MM.1S (cell line): ENCODE measurements around the gene FICD.

Source experiments
- DNase-seq: peaks from one replicate; pipeline ENCODE4 v3.0.0-alpha.2; 2015
- H2AFZ ChIP-seq: fragments of 300-600 bp; sonication (generic); 2 replicates; pipeline ENCODE4 v1.6.0; 2016; ENCODE audit warnings: antibody characterized with exemption, low read length
- H3F3A ChIP-seq: fragments of 300-600 bp; sonication (generic); 2 replicates; pipeline ENCODE4 v1.6.1; 2016; ENCODE audit warnings: mild to moderate bottlenecking, antibody characterized with exemption, low read length, moderate library complexity, mixed read lengths; ENCODE audit not compliant: insufficient read depth
- H3K27ac ChIP-seq: fragments of 300-600 bp; sonication (generic); 2 replicates; pipeline ENCODE4 v1.5.1; 2016; ENCODE audit warnings: mild to moderate bottlenecking, low read length
- H3K27me3 ChIP-seq: fragments of 300-600 bp; sonication (generic); replicated peaks from 2 replicates; pipeline ENCODE4 v1.6.0; 2016; ENCODE audit warnings: low read length; ENCODE audit not compliant: insufficient read depth
- H3K36me3 ChIP-seq: fragments of 300-600 bp; sonication (generic); replicated peaks from 2 replicates; pipeline ENCODE4 v1.6.1; 2016; ENCODE audit warnings: mild to moderate bottlenecking, low read length, mixed read lengths; ENCODE audit not compliant: insufficient read depth
- H3K4me1 ChIP-seq: fragments of 300-600 bp; sonication (generic); 2 replicates; pipeline ENCODE4 v1.6.1; 2016; ENCODE audit warnings: low read length, mixed read lengths
- H3K4me2 ChIP-seq: fragments of 300-600 bp; sonication (generic); 2 replicates; pipeline ENCODE4 v1.6.0; 2016; ENCODE audit warnings: low read depth, low read length
- H3K4me3 ChIP-seq: fragments of 300-600 bp; sonication (generic); 2 replicates; pipeline ENCODE4 v1.5.1; 2016; ENCODE audit warnings: low read length, mixed read lengths
- H3K79me2 ChIP-seq: fragments of 300-600 bp; sonication (generic); 2 replicates; pipeline ENCODE4 v1.6.1; 2016; ENCODE audit warnings: mixed run types, low read length, mixed read lengths
- H3K9ac ChIP-seq: fragments of 300-600 bp; sonication (generic); 2 replicates; pipeline ENCODE4 v1.6.1; 2016; ENCODE audit warnings: low read length, mixed read lengths
- H3K9me2 ChIP-seq: fragments of 300-600 bp; sonication (generic); replicated peaks from 2 replicates; pipeline ENCODE4 v1.6.1; 2016; ENCODE audit warnings: mild to moderate bottlenecking, low read length, mixed read lengths; ENCODE audit not compliant: insufficient read depth
- H3K9me3 ChIP-seq: fragments of 300-600 bp; sonication (generic); replicated peaks from 2 replicates; pipeline ENCODE4 v1.6.1; 2016; ENCODE audit warnings: mild to moderate bottlenecking, low read length, mixed read lengths; ENCODE audit not compliant: insufficient read depth
- H4K20me1 ChIP-seq: fragments of 300-600 bp; sonication (generic); 2 replicates; pipeline ENCODE4 v1.6.1; 2016; ENCODE audit warnings: mild to moderate bottlenecking, low read length, moderate library complexity, mixed read lengths; ENCODE audit not compliant: insufficient read depth
- CTCF ChIP-seq: fragments of 300-600 bp; sonication (generic); IDR thresholded peaks from 2 replicates; pipeline ENCODE4 v1.5.1; 2016; ENCODE audit warnings: antibody characterized with exemption, low read length, mixed read lengths
- EZH2 ChIP-seq: fragments of 300-600 bp; sonication (generic); optimal IDR thresholded peaks from 2 replicates; pipeline ENCODE3; 2017; ENCODE audit warnings: low read depth, mild to moderate bottlenecking, antibody characterized with exemption, low read length, mixed read lengths
- EZH2phosphoT487 ChIP-seq: fragments of 300-600 bp; sonication (generic); IDR thresholded peaks from 2 replicates; pipeline ENCODE4 v1.6.1; 2018; ENCODE audit warnings: antibody characterized with exemption, low read length

Gene FICD

GRCh38 chr12:108498136-108498535 is 16.9 kb upstream of the FICD start:
- H3K9ac ChIP-seq = no peak overlapping the region
- H3K9me3 ChIP-seq = no peaks in the 10 kb centered on the region
- H2AFZ ChIP-seq = no peak overlapping the region
- H3K4me2 ChIP-seq = no peak overlapping the region
- no peaks in the 10 kb centered on the region for H3F3A ChIP-seq
- no peaks in the 10 kb centered on the region for H3K9me2 ChIP-seq
- H3K79me2 ChIP-seq = no peaks in the 10 kb centered on the region
- TF ChIP-seq CTCF (no peak), EZH2 (no peak)
- H3K4me1 ChIP-seq = no peaks in the 10 kb centered on the region
- no peak for DNase-seq
- no peaks in the 10 kb centered on the region for H4K20me1 ChIP-seq
- no peak overlapping the region for H3K4me3 ChIP-seq
- H3K36me3 ChIP-seq = no peaks in the 10 kb centered on the region
- H3K27me3 ChIP-seq = no peaks in the 10 kb centered on the region
- H3K27ac ChIP-seq = no peak overlapping the region

DNA sequence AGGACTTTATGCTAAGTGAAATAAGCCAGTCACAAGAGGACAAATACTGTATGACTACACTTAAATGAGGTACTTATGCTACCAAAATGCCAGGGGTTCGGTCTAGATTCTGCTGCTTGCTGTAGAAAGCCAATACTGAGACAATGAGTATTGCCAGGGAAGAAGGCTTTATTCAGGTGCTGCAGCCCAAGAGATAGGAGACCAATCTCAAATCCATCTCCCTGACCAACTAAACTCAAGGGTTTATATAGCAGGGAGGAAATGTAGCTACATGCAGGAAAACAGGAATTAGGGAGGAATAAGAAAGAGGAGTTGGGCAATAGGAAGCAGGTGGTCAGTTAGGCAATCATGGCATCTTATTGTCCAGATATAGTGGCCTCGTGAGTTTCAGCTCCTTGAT is 12.2 kb upstream of the FICD start:
- no peak for TF ChIP-seq EZH2phosphoT487
- H3K4me1 ChIP-seq = no peaks in the 10 kb centered on the region
- H3K4me3 ChIP-seq = no peak overlapping the region
- H3K27ac ChIP-seq = no peak overlapping the region
- H4K20me1 ChIP-seq = no peaks in the 10 kb centered on the region
- no peak for DNase-seq
- no peak overlapping the region for H3K9ac ChIP-seq
- no peaks in the 10 kb centered on the region for H3K79me2 ChIP-seq
- no peaks in the 10 kb centered on the region for H3K36me3 ChIP-seq
- H3K9me3 ChIP-seq = no peaks in the 10 kb centered on the region
- H2AFZ ChIP-seq = no peak overlapping the region
- H3K27me3 ChIP-seq = no peaks in the 10 kb centered on the region
- H3F3A ChIP-seq = no peaks in the 10 kb centered on the region
- H3K4me2 ChIP-seq = no peak overlapping the region
- H3K9me2 ChIP-seq = no peaks in the 10 kb centered on the region

GRCh38 chr12:108505129-108505528 is 9.9 kb upstream of the FICD start:
- Histone ChIP-seq H3K9me2 (no peaks in the 10 kb centered on the region), H2AFZ (no peak overlapping the region), H3K27ac (no peak overlapping the region), H3K27me3 (no peaks in the 10 kb centered on the region), H3K36me3 (no peaks in the 10 kb centered on the region), H3K9me3 (no peaks in the 10 kb centered on the region), H3K9ac (no peak overlapping the region), H4K20me1 (no peaks in the 10 kb centered on the region), H3K4me3 (no peak overlapping the region), H3K79me2 (no peaks in the 10 kb centered on the region), H3K4me1 (no peaks in the 10 kb centered on the region), H3F3A (no peaks in the 10 kb centered on the region), H3K4me2 (no peak overlapping the region)
- TF ChIP-seq EZH2phosphoT487 (no peak), EZH2 (no peak), CTCF (no peak)
- no peak for DNase-seq

GRCh38 chr12:108507971-108508642 is 7.0 kb upstream of the FICD start:
- no peak overlapping the region for H3K27ac ChIP-seq
- H3K9ac ChIP-seq = no peak overlapping the region
- no peaks in the 10 kb centered on the region for H3K36me3 ChIP-seq
- H3K4me3 ChIP-seq = no peak overlapping the region
- H3F3A ChIP-seq = no peaks in the 10 kb centered on the region
- H2AFZ ChIP-seq = no peak overlapping the region
- no peaks in the 10 kb centered on the region for H3K27me3 ChIP-seq
- no peaks in the 10 kb centered on the region for H3K9me3 ChIP-seq
- H4K20me1 ChIP-seq = no peaks in the 10 kb centered on the region
- no peak for TF ChIP-seq EZH2phosphoT487
- no peaks in the 10 kb centered on the region for H3K4me1 ChIP-seq
- DNase-seq = no peak
- H3K79me2 ChIP-seq = no peaks in the 10 kb centered on the region
- no peak overlapping the region for H3K4me2 ChIP-seq
- H3K9me2 ChIP-seq = no peaks in the 10 kb centered on the region
